GM12878 (cell line): Measurements from ENCODE around the gene COQ9. TPM values are rescaled to one million over a fixed set of nuclear protein-coding genes. Genes with fewer than 3 reads are reported as not detected.

Experiments used
- ATAC-seq: fragments of 200-7000 bp; cut with Tn5 transposase; 3 replicates; pipeline ENCODE4 v1.9.1; 2020; ENCODE audit warnings: mild to moderate bottlenecking, moderate library complexity
- BruUV-seq: library from RNA; stranded (reverse); fragments of 400-500 nt; replicated peaks from 2 replicates; lab custom pipeline; 2021; lab: Mats Ljungman, UMichigan
- CTCF ChIA-PET: fragments of 300-600 bp; sonication (Branson Sonifier 250); formaldehyde crosslinking; extraction: SDS; loops from one replicate; lab custom pipeline; 2021; ENCODE audit warnings: inconsistent platforms; lab: Yijun Ruan, JAX
- POLR2A ChIA-PET: fragments of 350-600 bp; formaldehyde crosslinking; extraction: SDS; loops from one replicate; lab custom pipeline; 2021; ENCODE audit warnings: inconsistent platforms; lab: Charles Lee
- RAD21 ChIA-PET: fragments of 300-600 bp; sonication (Branson Sonifier 250); formaldehyde crosslinking; loops from one replicate; lab custom pipeline; 2023; ENCODE audit warnings: antibody characterized with exemption; ENCODE audit not compliant: unreplicated experiment; lab: Charles Lee
- SMC1A ChIA-PET: fragments of 300-600 bp; sonication (Branson Sonifier 250); formaldehyde crosslinking; loops from one replicate; lab custom pipeline; 2023; ENCODE audit not compliant: unreplicated experiment, uncharacterized antibody; lab: Charles Lee
- DNase-seq: peaks from one replicate; pipeline ENCODE4 v3.0.0-alpha.2; 2011; ENCODE audit warnings: low read depth, low spot score
- FAIRE-seq: peaks from 3 replicates; lab custom pipeline; 2011; peaks lifted over from hg19 to GRCh38; lab: Jason Lieb, UNC
- H2AFZ ChIP-seq: 2 replicates; pipeline ENCODE4 v1.6.0; 2011; ENCODE audit warnings: low read depth, low read length, control low read depth; ENCODE audit not compliant: control insufficient read depth
- H3K27ac ChIP-seq: 2 replicates; pipeline ENCODE4 v1.5.1; 2011; ENCODE audit warnings: control low read depth; ENCODE audit not compliant: control insufficient read depth, insufficient read depth
- H3K27me3 ChIP-seq, 2 experiments: replicated peaks in 1 of 2; 2 replicates each; pipeline versions ENCODE4 v1.6.0 to v1.6.1; 2011; ENCODE audit warnings: low read length in 1 of 2; ENCODE audit not compliant: control insufficient read depth in 2 of 2, insufficient read depth in 2 of 2
- H3K36me3 ChIP-seq, 2 experiments: 2 replicates each; pipeline ENCODE4 v1.5.1; 2011; ENCODE audit warnings: low read length in 1 of 2; ENCODE audit not compliant: control insufficient read depth in 2 of 2, insufficient read depth in 2 of 2
- H3K4me1 ChIP-seq: 2 replicates; pipeline ENCODE4 v1.6.1; 2011; ENCODE audit warnings: mild to moderate bottlenecking, low read length, moderate library complexity, mixed read lengths; ENCODE audit not compliant: control insufficient read depth, insufficient read depth
- H3K4me2 ChIP-seq: 2 replicates; pipeline ENCODE4 v1.6.0; 2011; ENCODE audit warnings: control low read depth; ENCODE audit not compliant: control insufficient read depth, insufficient read depth
- H3K4me3 ChIP-seq: fragments of 200-600 bp; sonication (generic); 2 replicates; pipeline ENCODE4 v1.5.1; 2016
- H3K79me2 ChIP-seq: 2 replicates; pipeline ENCODE4 v1.6.0; 2011; ENCODE audit warnings: low read length; ENCODE audit not compliant: control insufficient read depth, insufficient read depth
- H3K9ac ChIP-seq: 2 replicates; pipeline ENCODE4 v1.8.0; 2011; ENCODE audit warnings: low read length, control low read depth, mixed read lengths; ENCODE audit not compliant: control insufficient read depth, insufficient read depth
- H3K9me3 ChIP-seq: replicated peaks from 3 replicates; pipeline ENCODE4 v1.5.1; 2011; ENCODE audit warnings: mild to moderate bottlenecking, low read length; ENCODE audit not compliant: control insufficient read depth, insufficient read depth
- H4K20me1 ChIP-seq: 2 replicates; pipeline ENCODE4 v1.6.0; 2011; ENCODE audit not compliant: control insufficient read depth, insufficient read depth
- CBFB ChIP-seq: IDR thresholded peaks from 2 replicates; pipeline ENCODE4 v1.6.1; 2016; ENCODE audit warnings: antibody characterized with exemption, low read depth
- EZH2 ChIP-seq: IDR thresholded peaks from 2 replicates; pipeline ENCODE4 v1.6.1; 2012; ENCODE audit warnings: low read depth, mild to moderate bottlenecking, control low read depth, inconsistent platforms, low read length, borderline replicate concordance; ENCODE audit not compliant: control insufficient read depth
- FOS ChIP-seq: IDR thresholded peaks from 3 replicates; pipeline ENCODE4 v1.6.1; 2011; ENCODE audit warnings: borderline replicate concordance; ENCODE audit not compliant: insufficient read length; ENCODE audit errors: extremely low read depth
- FOXK2 ChIP-seq: fragments of 450-650 bp; IDR thresholded peaks from 2 replicates; pipeline ENCODE4 v1.6.1; 2017; ENCODE audit warnings: mild to moderate bottlenecking, moderate library complexity
- KAT2A ChIP-seq: conservative IDR thresholded peaks from 2 replicates; pipeline ENCODE4 v1.6.1; 2011; ENCODE audit warnings: low read depth, low read length; ENCODE audit not compliant: control insufficient read depth
- NFIC ChIP-seq: IDR thresholded peaks from 2 replicates; pipeline ENCODE4 v1.6.1; 2012; ENCODE audit warnings: low read depth, mild to moderate bottlenecking, inconsistent platforms, low read length, moderate library complexity
- NR2C1 ChIP-seq: fragments of 450-650 bp; IDR thresholded peaks from 2 replicates; pipeline ENCODE4 v1.6.1; 2017; ENCODE audit warnings: antibody characterized with exemption, mild to moderate bottlenecking, moderate library complexity
- NR2C2 ChIP-seq: IDR thresholded peaks from 2 replicates; pipeline ENCODE4 v1.6.1; 2011; ENCODE audit warnings: borderline replicate concordance, low read depth; ENCODE audit not compliant: control insufficient read depth, insufficient read length
- POLR2A ChIP-seq: IDR thresholded peaks from 2 replicates; pipeline ENCODE4 v1.6.1; 2011; ENCODE audit warnings: low read depth, mild to moderate bottlenecking, low read length
- RBBP5 ChIP-seq: fragments of 200-600 bp; sonication (generic); conservative IDR thresholded peaks from 2 replicates; pipeline ENCODE4 v1.6.1; 2016
- WGBS: methylation state at CpG from one replicate; pipeline ENCODE4 v1.1.6; 2016; ENCODE audit warnings: low lambda C conversion rate; ENCODE audit not compliant: insufficient replicate concordance, insufficient coverage; ENCODE audit errors: missing lambda C conversion rate; 5-methylcytosine and 5-hydroxymethylcytosine counted together
- in situ Hi-C: fragments of 300-500 bp; cut with MboI; formaldehyde crosslinking; loops from 9 replicates; pipeline ENCODE4 v1.14.3; 2018; ENCODE audit warnings: mixed read lengths
- intact Hi-C: fragments of 100-400 bp; cut with micrococcal nuclease; formaldehyde crosslinking; loops from one replicate; pipeline ENCODE4 v1.14.2; 2022; ENCODE audit not compliant: unreplicated experiment
- polyA plus RNA-seq, 11 experiments: library from polyadenylated mRNA; depleted of rRNA in 4 of 11; unstranded in 6 of 11; stranded (reverse) in 5 of 11; fragments of >200 nt; fragmentation: Nextera tagmentation in 4 of 11; fragmentation: Illumina TruSeq in 1 of 11; extraction: Ambion mirVana in 4 of 11; extraction: Trizol in 1 of 11; gene quantifications; 1 replicate in 1 of 11; 2 replicates in 10 of 11; pipeline versions ENCODE4 v1.2.1 to v1.2.3, GENCODE V29; 2011 to 2016; ENCODE audit warnings: inconsistent platforms in 2 of 11, missing spikeins in 2 of 11, low read depth in 1 of 11
- total RNA-seq, 4 experiments: library from RNA; depleted of rRNA in 3 of 4; stranded (reverse); fragments of >200 nt in 3 of 4; fragmentation: Illumina TruSeq in 1 of 4; extraction: Trizol in 1 of 4; gene quantifications; 2 replicates each; pipeline versions ENCODE4 v1.2.1 to v1.2.3, GENCODE V29; 2013 to 2021
- TF ChIP-seq, protein P1 (sequence below): IDR thresholded peaks from 2 replicates; pipeline ENCODE4 v1.6.1; 2011; ENCODE audit warnings: borderline replicate concordance, low read depth, mild to moderate bottlenecking, moderate library complexity, mixed read lengths, low read length; ENCODE audit not compliant: insufficient read depth; ENCODE audit errors: extremely low read length

The COQ9 gene
- total and polyA plus RNA-seq, 10 of the 15 experiments (the other 5 are each of a cell fraction or from before 2014, with no cell fraction given) = 24.1 to 79.7 (median 50.1) TPM

DNA sequence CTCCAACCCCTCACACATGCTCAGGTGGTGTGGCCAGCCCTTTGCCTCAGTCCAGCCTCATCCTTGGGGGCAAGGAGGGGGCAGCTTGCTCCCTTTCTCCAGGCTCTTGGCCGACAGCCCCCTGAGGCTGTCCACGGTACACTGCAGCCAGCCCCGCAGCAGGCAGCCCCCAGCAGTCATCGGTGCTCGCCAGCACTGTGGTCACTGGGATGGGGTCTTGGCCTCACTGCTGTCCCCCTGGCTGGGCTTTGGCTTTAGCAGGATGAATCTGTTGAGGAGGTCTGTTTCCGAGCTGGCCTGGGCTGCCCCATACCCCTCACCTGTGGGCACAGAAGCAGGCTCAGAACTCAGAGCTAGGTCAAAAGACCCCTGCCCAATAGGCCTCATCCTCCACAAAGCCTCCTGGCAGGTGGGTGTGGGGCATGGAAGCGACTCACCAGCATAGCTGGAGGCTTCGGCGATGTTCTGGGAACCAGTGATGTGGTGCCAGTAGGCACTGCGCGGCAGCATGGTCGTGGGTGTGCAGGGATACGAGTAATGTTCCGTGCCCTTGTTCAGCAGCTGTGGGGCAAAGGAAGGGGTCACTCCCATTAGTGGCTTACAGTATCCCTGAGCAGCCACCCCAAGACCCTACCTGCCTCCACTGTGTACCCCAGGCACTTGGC, 26.0 kb downstream of the COQ9 start:
- no peak overlapping the region for H3K27ac ChIP-seq
- ChIA-PET RAD21 (interaction anchor here (0.8 kb wide), 1 partner anchor 8 kb away, joined by 3 read pairs; no protein-coding TSS in a partner anchor), POLR2A (interaction anchor here (1.0 kb wide), 1 partner anchor 54 kb away, joined by 3 read pairs; no protein-coding TSS in a partner anchor), CTCF (interaction anchor here (1.5 to 3.3 kb wide), 2 partner anchors 9 to 46 kb away, joined by 5 to 20 read pairs; partner anchors contain the start of gene POLR2C), SMC1A (no interaction called here)
- TF ChIP-seq POLR2A = peak; percentile 68
- TF ChIP-seq FOXK2 = no peak
- TF ChIP-seq FOS = no peak
- no peak overlapping the region for H3K9ac ChIP-seq
- peaks cover 21 to 31% of the 10 kb centered on the region in 2 experiments for H3K36me3 ChIP-seq
- 91% methylated on average over 14 of the region's 14 CpGs for WGBS
- H3K27me3 ChIP-seq = no peaks in the 10 kb centered on the region
- no peak for FAIRE-seq
- peaks cover 12% of the 10 kb centered on the region for H3K4me1 ChIP-seq
- no peaks in the 10 kb centered on the region for H3K79me2 ChIP-seq
- intact Hi-C loops (no loop called here), in situ Hi-C loops (no loop called here)
- H3K9me3 ChIP-seq = no peaks in the 10 kb centered on the region
- no peak for ATAC-seq
- no peak overlapping the region for H3K4me3 ChIP-seq
- no peak for DNase-seq
- H4K20me1 ChIP-seq = no peaks in the 10 kb centered on the region
- no TSS peak for BruUV-seq
- no peak overlapping the region for H2AFZ ChIP-seq
- H3K4me2 ChIP-seq = no peak overlapping the region

DNA sequence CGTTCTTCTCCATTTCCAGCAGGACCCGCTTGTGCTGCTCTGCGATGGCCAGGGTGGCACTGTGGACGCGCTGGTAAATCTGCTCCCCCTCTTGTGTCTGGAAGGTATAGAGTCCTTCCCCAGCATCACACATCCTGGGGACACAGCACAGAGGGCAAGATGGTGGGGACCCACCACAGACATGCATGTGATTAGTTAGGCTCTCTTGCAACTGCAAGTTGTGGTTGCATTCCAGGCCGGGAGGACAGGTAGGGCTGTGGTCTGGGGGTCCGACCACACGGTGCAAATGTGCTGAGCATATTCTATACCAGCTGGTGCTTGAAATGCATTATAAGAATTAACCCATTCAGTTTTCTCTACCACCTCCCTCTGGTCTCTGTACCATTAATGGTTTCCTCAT, 26.6 kb downstream of the COQ9 start:
- FAIRE-seq (no peak), DNase-seq (no peak), ATAC-seq (no peak)
- TF ChIP-seq CBFB (no peak), RBBP5 (no peak), NR2C1 (no peak), NFIC (no peak), EZH2 (no peak), NR2C2 (no peak), KAT2A (no peak)
- TF ChIP-seq, protein P1, sequence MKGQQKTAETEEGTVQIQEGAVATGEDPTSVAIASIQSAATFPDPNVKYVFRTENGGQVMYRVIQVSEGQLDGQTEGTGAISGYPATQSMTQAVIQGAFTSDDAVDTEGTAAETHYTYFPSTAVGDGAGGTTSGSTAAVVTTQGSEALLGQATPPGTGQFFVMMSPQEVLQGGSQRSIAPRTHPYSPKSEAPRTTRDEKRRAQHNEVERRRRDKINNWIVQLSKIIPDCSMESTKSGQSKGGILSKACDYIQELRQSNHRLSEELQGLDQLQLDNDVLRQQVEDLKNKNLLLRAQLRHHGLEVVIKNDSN = no peak
- Histone ChIP-seq H3K27me3 (no peaks in the 10 kb centered on the region), H3K9me3 (no peaks in the 10 kb centered on the region), H3K4me3 (no peak overlapping the region), H3K9ac (no peak overlapping the region), H3K27ac (no peak overlapping the region), H2AFZ (no peak overlapping the region), H3K4me2 (no peak overlapping the region), H3K79me2 (no peaks in the 10 kb centered on the region), H3K36me3 (peaks cover 20 to 27% of the 10 kb centered on the region in 2 experiments), H3K4me1 (peaks cover 12% of the 10 kb centered on the region), H4K20me1 (no peaks in the 10 kb centered on the region)
- intact Hi-C loops = no loop called here
- no TSS peak for BruUV-seq
- in situ Hi-C loops = no loop called here
- ChIA-PET CTCF (interaction anchor here (2.0 to 3.3 kb wide), 3 partner anchors 10 to 102 kb away, joined by 5 to 20 read pairs (median 19); partner anchors contain the start of gene POLR2C), POLR2A (interaction anchor here (0.6 kb wide), 1 partner anchor 27 kb away, joined by 3 read pairs; the partner anchor contains the start of genes CIAPIN1 and COQ9), RAD21 (no interaction called here), SMC1A (interaction anchor here (1.0 kb wide), 1 partner anchor 12 kb away, joined by 3 read pairs; no protein-coding TSS in a partner anchor)
- WGBS = 90% methylated on average over 7 of the region's 8 CpGs
